ENCODE measurements around the gene EVL.
"Not testable (repeated sequence)": the region's sequence is repeated elsewhere in the genome, so short reads cannot be mapped to it uniquely, and the experiment has no call there.

The EVL gene

GRCh38 chr14:100054316-100055075, 10.7 kb upstream of the EVL start:
- H2AFZ ChIP-seq (ENCODE audit: low read length, unreplicated experiment): no peak overlapping the region
- no peak overlapping the region for H3K27ac ChIP-seq (ENCODE audit: low read depth, low read length)
- H3K79me2 ChIP-seq (ENCODE audit: control insufficient read depth, insufficient read depth, low read length, unreplicated experiment): no peaks in the 10 kb centered on the region
- no peaks in the 10 kb centered on the region for H3K36me3 ChIP-seq (ENCODE audit: insufficient read depth, low read length)
- no peaks in the 10 kb centered on the region for H3K27me3 ChIP-seq (ENCODE audit: insufficient read depth, low read length)
- no peak overlapping the region for H3K4me3 ChIP-seq (ENCODE audit: low read depth, low read length)
- peaks cover 8% of the 10 kb centered on the region for H3K4me1 ChIP-seq (ENCODE audit: control insufficient read depth, insufficient read depth, low read length, unreplicated experiment)

GRCh38 chr14:100056431-100056830, 8.8 kb upstream of the EVL start:
- Histone ChIP-seq H3K4me1 (ENCODE audit: control insufficient read depth, insufficient read depth, low read length, unreplicated experiment) (peaks cover 5% of the 10 kb centered on the region), H3K27me3 (ENCODE audit: insufficient read depth, low read length) (no peaks in the 10 kb centered on the region), H3K4me3 (ENCODE audit: low read depth, low read length) (no peak overlapping the region), H3K79me2 (ENCODE audit: control insufficient read depth, insufficient read depth, low read length, unreplicated experiment) (no peaks in the 10 kb centered on the region), H2AFZ (ENCODE audit: low read length, unreplicated experiment) (no peak overlapping the region), H3K27ac (ENCODE audit: low read depth, low read length) (no peak overlapping the region), H3K36me3 (ENCODE audit: insufficient read depth, low read length) (no peaks in the 10 kb centered on the region)

DNA sequence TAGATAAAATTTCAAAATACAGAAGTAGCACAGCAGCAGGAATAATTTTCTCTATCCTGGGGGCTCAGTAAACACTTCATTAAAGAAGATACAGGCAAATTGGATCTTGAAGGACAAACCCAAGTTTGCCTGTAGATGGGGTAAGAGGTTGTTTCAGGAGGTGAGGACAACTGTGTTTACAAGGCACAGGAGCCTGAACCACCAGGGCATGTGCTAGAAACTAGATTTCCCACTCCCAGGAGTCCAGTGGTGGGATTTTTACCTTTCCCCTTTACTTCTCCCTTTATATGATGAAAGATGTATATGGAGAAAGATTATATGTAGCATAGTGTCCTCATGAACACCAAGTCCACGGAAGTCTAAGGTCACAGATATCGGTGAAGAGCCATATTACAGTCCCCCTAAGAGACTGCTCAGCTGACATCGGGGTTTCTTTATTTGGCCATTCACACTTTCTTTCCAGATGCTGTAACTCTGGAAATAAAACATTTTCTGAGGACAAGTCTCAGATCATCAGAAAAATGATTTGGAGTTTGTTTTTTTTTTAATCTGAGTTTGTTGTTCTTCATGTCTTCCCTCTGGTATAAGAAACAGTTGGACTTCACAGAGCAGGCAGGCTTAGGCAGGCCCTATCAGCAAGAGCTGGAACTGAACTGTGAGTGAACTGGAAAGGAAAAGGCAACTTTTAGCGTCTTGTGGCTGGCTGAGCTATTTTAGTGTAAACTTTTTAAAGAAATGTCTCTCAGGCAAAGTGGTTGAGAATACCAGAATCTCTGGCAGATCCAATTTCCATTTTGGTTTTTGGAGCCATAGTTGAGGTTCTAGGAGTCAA, 8.0 kb upstream of the EVL start:
- peak overlapping the region; percentile 58 for H2AFZ ChIP-seq (ENCODE audit: low read length, unreplicated experiment)
- no peaks in the 10 kb centered on the region for H3K79me2 ChIP-seq (ENCODE audit: control insufficient read depth, insufficient read depth, low read length, unreplicated experiment)

GRCh38 chr14:100058777-100059437, 6.3 kb upstream of the EVL start:
- Histone ChIP-seq H3K79me2 (ENCODE audit: control insufficient read depth, insufficient read depth, low read length, unreplicated experiment) (no peaks in the 10 kb centered on the region), H2AFZ (ENCODE audit: low read length, unreplicated experiment) (no peak overlapping the region), H3K4me1 (ENCODE audit: control insufficient read depth, insufficient read depth, low read length, unreplicated experiment) (peaks cover 5% of the 10 kb centered on the region), H3K27ac (ENCODE audit: low read depth, low read length) (no peak overlapping the region), H3K4me3 (ENCODE audit: low read depth, low read length) (no peak overlapping the region), H3K27me3 (ENCODE audit: insufficient read depth, low read length) (no peaks in the 10 kb centered on the region), H3K36me3 (ENCODE audit: insufficient read depth, low read length) (no peaks in the 10 kb centered on the region)

More for the DNA sequence above, 8.0 kb upstream of the EVL start:
- H3K27ac ChIP-seq (ENCODE audit: low read depth, low read length): no peak overlapping the region
- H3K4me3 ChIP-seq (ENCODE audit: low read depth, low read length): no peak overlapping the region
- H3K27me3 ChIP-seq (ENCODE audit: insufficient read depth, low read length): no peaks in the 10 kb centered on the region
- no peaks in the 10 kb centered on the region for H3K36me3 ChIP-seq (ENCODE audit: insufficient read depth, low read length)
- peaks cover 5% of the 10 kb centered on the region for H3K4me1 ChIP-seq (ENCODE audit: control insufficient read depth, insufficient read depth, low read length, unreplicated experiment)

DNA sequence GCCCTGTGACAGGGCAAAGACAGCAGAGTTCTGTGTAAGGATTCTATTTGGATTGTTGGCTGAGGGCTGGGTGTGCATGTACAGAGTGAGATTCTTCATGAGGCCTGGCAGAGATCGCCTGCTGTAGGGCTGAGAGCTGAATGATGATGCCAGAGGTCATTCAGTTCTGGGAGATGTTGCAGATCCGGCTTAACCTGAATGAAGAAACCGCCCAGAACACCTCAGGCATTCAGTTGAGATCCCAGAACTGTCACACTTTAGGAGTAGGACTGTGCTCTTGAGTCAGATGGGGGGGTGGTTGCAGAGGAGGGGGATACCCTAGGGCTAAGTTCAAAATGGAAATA, 5.8 kb upstream of the EVL start:
- H3K36me3 ChIP-seq (ENCODE audit: insufficient read depth, low read length): no peaks in the 10 kb centered on the region
- peaks cover 5% of the 10 kb centered on the region for H3K4me1 ChIP-seq (ENCODE audit: control insufficient read depth, insufficient read depth, low read length, unreplicated experiment)

DNA sequence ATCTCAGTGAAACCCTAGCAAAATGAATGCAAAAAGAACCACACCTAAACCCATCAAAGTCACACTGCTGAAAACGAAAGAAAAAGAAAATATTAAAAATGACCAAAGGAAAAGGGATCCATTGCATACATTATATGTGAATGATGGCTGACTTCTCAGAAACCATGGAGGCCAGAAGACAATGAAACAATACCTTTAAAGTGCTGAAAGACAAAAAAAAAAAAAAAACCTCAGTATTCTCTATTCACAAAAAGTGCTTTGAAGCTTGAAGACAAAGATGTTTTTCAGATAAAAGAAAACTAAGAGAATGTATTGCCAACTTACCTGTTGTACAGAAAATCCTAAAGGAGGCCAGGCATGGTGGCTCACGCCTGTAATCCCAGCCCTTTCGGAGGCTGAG, 4.5 kb upstream of the EVL start:
- no peak overlapping the region for H3K4me3 ChIP-seq (ENCODE audit: low read depth, low read length)
- H3K36me3 ChIP-seq (ENCODE audit: insufficient read depth, low read length): no peaks in the 10 kb centered on the region
- no peaks in the 10 kb centered on the region for H3K79me2 ChIP-seq (ENCODE audit: control insufficient read depth, insufficient read depth, low read length, unreplicated experiment)
- peaks cover 5% of the 10 kb centered on the region for H3K4me1 ChIP-seq (ENCODE audit: control insufficient read depth, insufficient read depth, low read length, unreplicated experiment)
- H3K27me3 ChIP-seq (ENCODE audit: insufficient read depth, low read length): no peaks in the 10 kb centered on the region
- H3K27ac ChIP-seq (ENCODE audit: low read depth, low read length): no peak overlapping the region
- no peak overlapping the region for H2AFZ ChIP-seq (ENCODE audit: low read length, unreplicated experiment)

More for the DNA sequence above, 5.8 kb upstream of the EVL start:
- H2AFZ ChIP-seq (ENCODE audit: low read length, unreplicated experiment): no peak overlapping the region
- no peak overlapping the region for H3K4me3 ChIP-seq (ENCODE audit: low read depth, low read length)
- H3K79me2 ChIP-seq (ENCODE audit: control insufficient read depth, insufficient read depth, low read length, unreplicated experiment): no peaks in the 10 kb centered on the region
- H3K27me3 ChIP-seq (ENCODE audit: insufficient read depth, low read length): no peaks in the 10 kb centered on the region
- no peak overlapping the region for H3K27ac ChIP-seq (ENCODE audit: low read depth, low read length)

- Histone ChIP-seq H3K27me3 (ENCODE audit: insufficient read depth, low read length) (no peaks in the 10 kb centered on the region), H3K4me1 (ENCODE audit: control insufficient read depth, insufficient read depth, low read length, unreplicated experiment) (no peaks in the 10 kb centered on the region), H3K36me3 (ENCODE audit: insufficient read depth, low read length) (no peaks in the 10 kb centered on the region), H3K4me3 (ENCODE audit: low read depth, low read length) (no peak overlapping the region), H3K79me2 (ENCODE audit: control insufficient read depth, insufficient read depth, low read length, unreplicated experiment) (no peaks in the 10 kb centered on the region), H2AFZ (ENCODE audit: low read length, unreplicated experiment) (no peak overlapping the region), H3K27ac (ENCODE audit: low read depth, low read length) (no peak overlapping the region)
These were observed 2.6 kb upstream of the EVL start for GRCh38 chr14:100062590-100062989.

DNA sequence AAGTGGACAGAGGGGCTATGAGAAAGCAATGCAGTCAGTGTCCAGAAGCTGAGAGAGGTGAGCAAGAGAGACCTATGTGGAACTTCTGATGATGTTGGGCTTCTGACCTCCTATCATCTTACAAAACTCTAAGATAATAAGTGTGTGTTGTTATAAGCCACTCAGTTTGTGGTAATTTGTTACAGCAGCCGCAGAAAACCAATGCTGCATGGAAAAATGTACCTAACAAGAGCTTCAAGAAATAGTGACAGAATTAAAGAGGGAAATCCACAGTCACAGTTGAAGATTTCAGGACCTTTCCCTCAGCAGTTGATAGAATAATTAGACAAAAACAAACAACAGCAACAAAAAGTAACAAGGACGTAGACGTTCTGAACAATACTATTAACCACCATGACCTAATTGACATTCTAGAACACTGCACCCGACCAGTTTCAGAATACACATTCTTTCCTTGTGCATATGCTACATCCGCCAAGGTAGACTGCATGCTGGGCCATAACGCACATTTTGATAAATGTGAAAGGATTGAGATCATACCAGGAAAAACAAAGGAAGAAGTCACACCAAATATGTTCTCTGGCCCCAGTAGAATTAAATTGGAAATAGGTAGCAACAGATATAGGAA, 1.8 kb upstream of the EVL start:
- Histone ChIP-seq H3K27ac (ENCODE audit: low read depth, low read length) (no peak overlapping the region), H3K79me2 (ENCODE audit: control insufficient read depth, insufficient read depth, low read length, unreplicated experiment) (no peaks in the 10 kb centered on the region)

DNA sequence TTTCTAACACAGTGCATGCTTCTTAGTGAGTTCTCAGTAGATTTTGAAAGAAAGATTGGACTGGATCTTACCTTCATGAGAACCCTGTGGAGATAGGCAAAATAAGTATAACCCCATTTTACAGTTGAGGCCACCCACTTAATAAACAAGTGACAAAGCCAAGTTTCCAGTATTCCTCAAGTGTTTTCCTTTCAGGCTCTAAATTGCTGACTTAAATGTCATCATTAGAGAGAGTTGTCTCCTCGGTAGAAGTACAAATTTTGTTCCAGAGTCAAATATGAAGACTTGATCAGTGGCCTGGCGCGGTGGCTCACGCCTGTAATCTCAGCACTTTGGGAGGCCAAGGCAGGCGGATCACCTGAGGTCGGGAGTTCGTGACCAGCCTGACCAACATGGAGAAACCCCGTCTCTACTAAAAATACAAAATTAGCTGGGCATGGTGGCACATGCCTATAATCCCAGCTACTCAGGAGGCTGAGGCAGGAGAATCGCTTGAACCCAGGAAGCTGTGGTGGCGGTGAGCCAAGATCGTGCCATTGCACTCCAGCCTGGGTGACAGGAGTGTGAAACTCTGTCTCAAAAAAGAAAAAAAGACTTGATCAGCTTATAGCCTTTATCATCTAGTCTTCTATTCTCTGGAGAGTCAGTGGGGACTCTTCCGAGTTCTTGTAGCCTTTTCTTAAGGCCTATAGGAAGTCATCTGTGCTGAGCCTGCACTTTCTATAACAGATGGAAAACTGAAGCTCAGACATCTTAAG, 708 bp upstream of the EVL start:
- H3K79me2 ChIP-seq (ENCODE audit: control insufficient read depth, insufficient read depth, low read length, unreplicated experiment); H3K27ac ChIP-seq (ENCODE audit: low read depth, low read length); H3K27me3 ChIP-seq (ENCODE audit: insufficient read depth, low read length); H3K4me1 ChIP-seq (ENCODE audit: control insufficient read depth, insufficient read depth, low read length, unreplicated experiment); H3K36me3 ChIP-seq (ENCODE audit: insufficient read depth, low read length); H2AFZ ChIP-seq (ENCODE audit: low read length, unreplicated experiment); H3K4me3 ChIP-seq (ENCODE audit: low read depth, low read length): not testable (repeated sequence)

More for the DNA sequence above, 1.8 kb upstream of the EVL start:
- Histone ChIP-seq H3K36me3 (ENCODE audit: insufficient read depth, low read length) (no peaks in the 10 kb centered on the region), H3K4me3 (ENCODE audit: low read depth, low read length) (no peak overlapping the region), H3K4me1 (ENCODE audit: control insufficient read depth, insufficient read depth, low read length, unreplicated experiment) (peaks cover 5% of the 10 kb centered on the region), H3K27me3 (ENCODE audit: insufficient read depth, low read length) (no peaks in the 10 kb centered on the region), H2AFZ (ENCODE audit: low read length, unreplicated experiment) (no peak overlapping the region)
